ENCODE measurements around the gene COX11. TPM values are rescaled to one million over a fixed set of nuclear protein-coding genes. Genes with fewer than 3 reads are reported as not detected.

The COX11 gene
- total and polyA plus RNA-seq, 2 of the 13 experiments (the other 11 are each of a cell fraction or from before 2014, with no cell fraction given) = 103 to 203 TPM

DNA sequence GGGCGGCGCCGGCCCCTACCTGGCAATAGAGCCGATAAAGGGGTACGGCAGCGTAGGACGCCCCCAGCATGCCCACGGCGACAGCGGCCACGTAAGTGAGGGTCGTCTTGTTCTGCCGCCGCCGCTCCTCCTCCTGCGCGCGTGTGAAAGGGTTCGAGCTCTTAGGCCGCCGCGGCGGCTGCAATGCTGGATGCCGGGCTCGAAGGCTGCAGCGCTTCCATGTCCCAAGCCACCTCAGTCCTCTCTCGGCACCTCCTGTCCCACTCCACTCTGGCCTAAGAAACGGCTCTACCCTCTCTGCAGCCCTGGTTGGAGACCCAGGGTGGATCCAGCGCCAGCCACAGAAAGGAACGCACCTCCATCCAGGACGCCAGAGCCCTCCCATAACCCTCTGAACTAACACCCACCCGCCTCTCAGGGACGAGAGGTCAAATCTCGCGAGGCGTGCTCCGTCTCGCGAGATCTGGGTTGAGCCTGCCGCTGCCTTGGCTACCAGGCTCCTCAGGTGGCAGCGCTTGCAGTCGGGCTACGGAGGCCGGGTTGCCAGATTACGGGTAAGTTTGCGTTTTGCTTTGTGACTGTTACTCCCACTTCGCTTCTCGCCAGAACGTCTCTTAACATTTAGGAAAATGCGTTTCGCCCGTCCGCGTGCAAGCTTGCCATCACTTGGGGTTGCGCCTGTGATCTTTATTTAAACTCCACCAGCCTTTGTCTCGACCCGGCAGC lies at the start of gene COX11, which contains the start of gene STXBP4 (continued):
- TF ChIP-seq ZNF724P (CRISPR knock-in tag; IDR thresholded peaks at IDR 0.05; ENCODE audit: borderline replicate concordance) (0 out of 2 replicates have a peak, but pooled peaks have one; percentile 78), KDM5A (IDR thresholded peaks at IDR 0.05; ENCODE audit: borderline replicate concordance, low read length) (peak; percentile 87), ZSCAN22 (CRISPR knock-in tag; IDR thresholded peaks at IDR 0.05) (no peak), TBX3 (IDR thresholded peaks at IDR 0.05; ENCODE audit: borderline replicate concordance) (0 out of 2 replicates have a peak, but pooled peaks have one; percentile 10), ZFYVE20 (CRISPR knock-in tag; IDR thresholded peaks at IDR 0.05; ENCODE audit: borderline replicate concordance, low read depth) (0 out of 2 replicates have a peak, but pooled peaks have one; percentile 74), HNF4A (CRISPR knock-in tag; IDR thresholded peaks at IDR 0.05) (no peak), ZNF34 (CRISPR knock-in tag; IDR thresholded peaks at IDR 0.05; ENCODE audit: borderline replicate concordance) (no peak), ZNF20 (CRISPR knock-in tag; IDR thresholded peaks at IDR 0.05) (no peak; the same call in 1 of the 2 replicates), TGIF2 (CRISPR knock-in tag; IDR thresholded peaks at IDR 0.05) (peak; percentile 49), ZFX (CRISPR knock-in tag; IDR thresholded peaks at IDR 0.05; ENCODE audit: low read depth) (peak; percentile 72; the same call in 1 of the 2 replicates), ZNF615 (CRISPR knock-in tag; IDR thresholded peaks at IDR 0.05; ENCODE audit: borderline replicate concordance) (no peak), NFE2 (CRISPR knock-in tag; IDR thresholded peaks at IDR 0.05) (no peak)
- TF ChIP-seq, protein P1, sequence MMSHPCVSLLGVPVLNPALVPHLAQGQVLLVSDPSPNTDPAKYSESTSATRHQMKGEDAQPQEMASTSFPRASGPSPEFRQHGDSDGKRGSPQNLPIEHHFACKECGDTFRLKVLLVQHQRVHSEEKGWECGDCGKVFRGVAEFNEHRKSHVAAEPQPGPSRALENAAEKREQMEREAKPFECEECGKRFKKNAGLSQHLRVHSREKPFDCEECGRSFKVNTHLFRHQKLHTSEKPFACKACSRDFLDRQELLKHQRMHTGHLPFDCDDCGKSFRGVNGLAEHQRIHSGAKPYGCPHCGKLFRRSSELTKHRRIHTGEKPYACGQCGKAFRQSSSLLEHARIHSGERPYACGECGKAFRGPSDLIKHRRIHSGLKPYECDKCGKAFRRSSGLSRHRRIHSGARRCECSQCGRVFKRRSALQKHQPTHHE (CRISPR knock-in tag; IDR thresholded peaks at IDR 0.05; ENCODE audit: borderline replicate concordance) = peak; percentile 96; the same call in 1 of the 2 replicates
- TF ChIP-seq, protein P2, sequence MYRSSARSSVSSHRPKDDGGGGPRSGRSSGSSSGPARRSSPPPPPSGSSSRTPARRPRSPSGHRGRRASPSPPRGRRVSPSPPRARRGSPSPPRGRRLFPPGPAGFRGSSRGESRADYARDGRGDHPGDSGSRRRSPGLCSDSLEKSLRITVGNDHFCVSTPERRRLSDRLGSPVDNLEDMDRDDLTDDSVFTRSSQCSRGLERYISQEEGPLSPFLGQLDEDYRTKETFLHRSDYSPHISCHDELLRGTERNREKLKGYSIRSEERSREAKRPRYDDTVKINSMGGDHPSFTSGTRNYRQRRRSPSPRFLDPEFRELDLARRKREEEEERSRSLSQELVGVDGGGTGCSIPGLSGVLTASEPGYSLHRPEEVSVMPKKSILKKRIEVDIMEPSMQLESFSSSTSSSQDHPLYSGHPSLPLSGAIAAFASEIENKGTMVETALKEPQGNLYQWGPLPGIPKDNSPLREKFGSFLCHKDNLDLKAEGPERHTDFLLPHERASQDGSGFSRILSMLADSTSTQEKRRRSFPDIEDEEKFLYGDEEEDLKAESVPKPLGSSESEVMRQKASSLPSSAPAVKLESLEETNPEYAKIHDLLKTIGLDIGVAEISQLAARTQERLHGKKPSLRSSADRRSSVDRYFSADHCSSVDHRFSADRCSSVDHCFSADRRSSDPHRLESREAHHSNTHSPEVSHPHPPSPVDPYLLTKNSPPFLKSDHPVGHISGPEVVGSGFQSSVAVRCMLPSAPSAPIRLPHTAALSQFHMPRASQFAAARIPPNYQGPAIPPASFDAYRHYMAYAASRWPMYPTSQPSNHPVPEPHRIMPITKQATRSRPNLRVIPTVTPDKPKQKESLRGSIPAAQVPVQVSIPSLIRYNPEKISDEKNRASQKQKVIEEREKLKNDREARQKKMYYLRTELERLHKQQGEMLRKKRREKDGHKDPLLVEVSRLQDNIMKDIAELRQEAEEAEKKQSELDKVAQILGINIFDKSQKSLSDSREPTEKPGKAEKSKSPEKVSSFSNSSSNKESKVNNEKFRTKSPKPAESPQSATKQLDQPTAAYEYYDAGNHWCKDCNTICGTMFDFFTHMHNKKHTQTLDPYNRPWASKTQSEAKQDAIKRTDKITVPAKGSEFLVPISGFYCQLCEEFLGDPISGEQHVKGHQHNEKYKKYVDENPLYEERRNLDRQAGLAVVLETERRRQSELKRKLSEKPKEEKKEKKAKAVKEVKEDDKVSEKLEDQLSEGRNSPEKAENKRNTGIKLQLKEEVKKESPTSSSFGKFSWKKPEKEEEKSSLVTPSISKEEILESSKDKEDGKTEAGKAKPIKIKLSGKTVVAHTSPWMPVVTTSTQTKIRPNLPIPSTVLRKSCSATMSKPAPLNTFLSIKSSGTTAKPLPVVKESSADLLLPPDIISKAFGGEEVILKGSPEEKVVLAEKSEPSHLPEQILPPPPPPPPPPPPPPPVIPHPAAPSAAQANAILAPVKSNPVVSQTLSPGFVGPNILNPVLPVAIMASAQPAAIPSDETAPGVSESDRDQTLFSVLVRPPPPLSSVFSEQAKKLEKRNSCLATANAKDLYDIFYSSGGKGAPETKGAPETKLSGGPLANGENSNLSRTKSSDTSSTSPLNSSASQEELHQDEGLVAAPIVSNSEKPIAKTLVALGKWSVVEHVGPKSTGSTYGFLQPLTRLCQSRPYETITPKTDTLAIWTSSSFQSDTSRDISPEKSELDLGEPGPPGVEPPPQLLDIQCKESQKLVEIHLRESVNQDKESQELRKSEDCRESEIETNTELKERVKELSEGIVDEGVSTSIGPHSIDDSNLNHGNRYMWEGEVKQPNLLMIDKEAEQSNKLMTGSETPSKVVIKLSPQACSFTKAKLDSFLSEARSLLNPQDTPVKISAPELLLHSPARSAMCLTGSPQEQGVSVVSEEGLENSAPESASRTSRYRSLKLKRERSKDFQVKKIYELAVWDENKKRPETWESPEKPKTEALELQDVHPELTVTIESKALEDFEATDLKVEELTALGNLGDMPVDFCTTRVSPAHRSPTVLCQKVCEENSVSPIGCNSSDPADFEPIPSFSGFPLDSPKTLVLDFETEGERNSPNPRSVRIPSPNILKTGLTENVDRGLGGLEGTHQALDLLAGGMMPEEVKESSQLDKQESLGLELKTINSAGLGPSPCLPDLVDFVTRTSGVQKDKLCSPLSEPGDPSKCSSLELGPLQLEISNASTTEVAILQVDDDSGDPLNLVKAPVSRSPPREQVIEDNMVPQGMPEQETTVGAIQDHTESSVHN (CRISPR knock-in tag; IDR thresholded peaks at IDR 0.05) = no peak; the same call in 1 of the 2 replicates
- TF ChIP-seq, protein P3, sequence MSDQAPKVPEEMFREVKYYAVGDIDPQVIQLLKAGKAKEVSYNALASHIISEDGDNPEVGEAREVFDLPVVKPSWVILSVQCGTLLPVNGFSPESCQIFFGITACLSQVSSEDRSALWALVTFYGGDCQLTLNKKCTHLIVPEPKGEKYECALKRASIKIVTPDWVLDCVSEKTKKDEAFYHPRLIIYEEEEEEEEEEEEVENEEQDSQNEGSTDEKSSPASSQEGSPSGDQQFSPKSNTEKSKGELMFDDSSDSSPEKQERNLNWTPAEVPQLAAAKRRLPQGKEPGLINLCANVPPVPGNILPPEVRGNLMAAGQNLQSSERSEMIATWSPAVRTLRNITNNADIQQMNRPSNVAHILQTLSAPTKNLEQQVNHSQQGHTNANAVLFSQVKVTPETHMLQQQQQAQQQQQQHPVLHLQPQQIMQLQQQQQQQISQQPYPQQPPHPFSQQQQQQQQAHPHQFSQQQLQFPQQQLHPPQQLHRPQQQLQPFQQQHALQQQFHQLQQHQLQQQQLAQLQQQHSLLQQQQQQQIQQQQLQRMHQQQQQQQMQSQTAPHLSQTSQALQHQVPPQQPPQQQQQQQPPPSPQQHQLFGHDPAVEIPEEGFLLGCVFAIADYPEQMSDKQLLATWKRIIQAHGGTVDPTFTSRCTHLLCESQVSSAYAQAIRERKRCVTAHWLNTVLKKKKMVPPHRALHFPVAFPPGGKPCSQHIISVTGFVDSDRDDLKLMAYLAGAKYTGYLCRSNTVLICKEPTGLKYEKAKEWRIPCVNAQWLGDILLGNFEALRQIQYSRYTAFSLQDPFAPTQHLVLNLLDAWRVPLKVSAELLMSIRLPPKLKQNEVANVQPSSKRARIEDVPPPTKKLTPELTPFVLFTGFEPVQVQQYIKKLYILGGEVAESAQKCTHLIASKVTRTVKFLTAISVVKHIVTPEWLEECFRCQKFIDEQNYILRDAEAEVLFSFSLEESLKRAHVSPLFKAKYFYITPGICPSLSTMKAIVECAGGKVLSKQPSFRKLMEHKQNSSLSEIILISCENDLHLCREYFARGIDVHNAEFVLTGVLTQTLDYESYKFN (CRISPR knock-in tag; conservative IDR thresholded peaks at IDR 0.05) = 0 out of 2 replicates have a peak, but pooled peaks have one; percentile 35
